ENCODE data around the gene ASB10. TPM values are rescaled to one million over a fixed set of nuclear protein-coding genes. Genes with fewer than 3 reads are reported as not detected.

The ASB10 gene
- polyA plus RNA-seq, 3 donors = not detected

- Histone ChIP-seq H3K27ac (ENCODE audit: low read depth in 1 of 2, low read length in 2 of 2) (no peak overlapping the region), H3K9me3 (replicated peaks in 1 of 2; ENCODE audit: control insufficient read depth in 1 of 2, insufficient read depth in 1 of 2, low read length in 2 of 2) (peaks cover 8 to 16% of the 10 kb centered on the region in 2 donors), H4K20me1 (ENCODE audit: insufficient read depth, low read length) (no peaks in the 10 kb centered on the region), H3K4me1 (ENCODE audit: control insufficient read depth in 1 of 2, insufficient read depth in 2 of 2, low read length in 2 of 2) (peaks cover 7 to 21% of the 10 kb centered on the region in 2 donors), H3K36me3 (replicated peaks in 1 of 2; ENCODE audit: control insufficient read depth in 1 of 2, insufficient read depth in 2 of 2, low read length in 2 of 2) (no peaks in the 10 kb centered on the region), H3K9ac (ENCODE audit: insufficient read depth, low read length, poor library complexity, severe bottlenecking) (no peak overlapping the region), H3K4me2 (replicated peaks; ENCODE audit: extremely low read depth, low read length, poor library complexity, severe bottlenecking) (no peak overlapping the region), H2AFZ (ENCODE audit: insufficient read depth, low read depth, low read length, poor library complexity, severe bottlenecking) (no peak overlapping the region), H3K79me2 (ENCODE audit: insufficient read depth, low read length) (no peaks in the 10 kb centered on the region), H3K4me3 (replicated peaks in 1 of 3; ENCODE audit: low read depth in 2 of 3, low read length in 3 of 3) (no peak overlapping the region), H3K27me3 (ENCODE audit: control insufficient read depth in 2 of 2, insufficient read depth in 2 of 2, low read length in 2 of 2) (peaks cover 52 to 80% of the 10 kb centered on the region in 2 donors)
- Mint-ChIP-seq H3K36me3 (peaks cover 3 to 7% of the 10 kb centered on the region in 2 donors), H3K27me3 (ENCODE audit: low read depth in 3 of 3) (peaks cover 42 to 59% (median 47%) of the 10 kb centered on the region in 3 donors), H3K9me3 (peaks cover 4 to 30% (median 16%) of the 10 kb centered on the region in 7 donors), H3K4me3 (peak overlapping the region in 1 of 2 donors; percentile 74), H3K27ac (no peak overlapping the region), H3K4me1 (peaks cover 10% of the 10 kb centered on the region)
- WGBS (ENCODE audit: insufficient coverage) = 41% methylated on average over 7 of the region's 10 CpGs
- intact Hi-C loops (cut with micrococcal nuclease) = loop anchor here in 1 of 2 donors (10.0 kb wide), 1 partner anchor 136 kb away; no protein-coding TSS in a partner anchor
- DNase-seq = no peak
- TF ChIP-seq CTCF (IDR thresholded peaks at IDR 0.05) = no peak
Measured at GRCh38 chr7:151168787-151169162, 18.3 kb downstream of the ASB10 start.

- Histone ChIP-seq H3K27ac (ENCODE audit: low read depth in 1 of 2, low read length in 2 of 2) (no peak overlapping the region), H3K4me1 (ENCODE audit: control insufficient read depth in 1 of 2, insufficient read depth in 2 of 2, low read length in 2 of 2) (peaks cover 7 to 21% of the 10 kb centered on the region in 2 donors), H4K20me1 (ENCODE audit: insufficient read depth, low read length) (no peaks in the 10 kb centered on the region), H3K4me2 (replicated peaks; ENCODE audit: extremely low read depth, low read length, poor library complexity, severe bottlenecking) (peak overlapping the region; percentile 81), H2AFZ (ENCODE audit: insufficient read depth, low read depth, low read length, poor library complexity, severe bottlenecking) (peak overlapping the region; percentile 56), H3K9ac (ENCODE audit: insufficient read depth, low read length, poor library complexity, severe bottlenecking) (no peak overlapping the region), H3K9me3 (replicated peaks in 1 of 2; ENCODE audit: control insufficient read depth in 1 of 2, insufficient read depth in 1 of 2, low read length in 2 of 2) (peaks cover 3 to 16% of the 10 kb centered on the region in 2 donors), H3K4me3 (replicated peaks in 1 of 3; ENCODE audit: low read depth in 2 of 3, low read length in 3 of 3) (peak overlapping the region in 2 of 3 experiments; percentile 21 to 68), H3K27me3 (ENCODE audit: control insufficient read depth in 2 of 2, insufficient read depth in 2 of 2, low read length in 2 of 2) (peaks cover 53 to 84% of the 10 kb centered on the region in 2 donors), H3K36me3 (replicated peaks in 1 of 2; ENCODE audit: control insufficient read depth in 1 of 2, insufficient read depth in 2 of 2, low read length in 2 of 2) (no peaks in the 10 kb centered on the region), H3K79me2 (ENCODE audit: insufficient read depth, low read length) (no peaks in the 10 kb centered on the region)
- intact Hi-C loops (cut with micrococcal nuclease) = loop anchor here in 1 of 2 donors (10.0 kb wide), 1 partner anchor 137 kb away; no protein-coding TSS in a partner anchor
- H3K27me3 Mint-ChIP-seq (ENCODE audit: low read depth in 3 of 3) = peaks cover 39 to 55% (median 43%) of the 10 kb centered on the region in 3 donors
- no peak overlapping the region for H3K27ac Mint-ChIP-seq
- peak overlapping the region; percentile 51 to 74 for H3K4me3 Mint-ChIP-seq
- peaks cover under 1 to 24% (median 10%) of the 10 kb centered on the region in 7 donors for H3K9me3 Mint-ChIP-seq
- peak; percentile 40 to 67 (median 49) for DNase-seq
- peak; percentile 75 for TF ChIP-seq CTCF (IDR thresholded peaks at IDR 0.05)
- peaks cover 10% of the 10 kb centered on the region for H3K4me1 Mint-ChIP-seq
- 2% methylated on average over 52 of the region's 52 CpGs for WGBS (ENCODE audit: insufficient coverage)
- H3K36me3 Mint-ChIP-seq = peaks cover 3 to 7% of the 10 kb centered on the region in 2 donors
Measured at GRCh38 chr7:151168003-151168786, 18.9 kb downstream of the ASB10 start.

Measured in CD14-positive monocyte (primary cell).